Tibial nerve (tissue), 4 donors: ENCODE measurements around the gene CYP2U1. TPM values are rescaled to one million over a fixed set of nuclear protein-coding genes. Genes with fewer than 3 reads are reported as not detected.

Experiments
- DNase-seq, 2 donors: peaks; one replicate each; pipeline ENCODE4 v3.0.0-alpha.2; 2019; ENCODE audit warnings: low spot score in 2 of 2
- H3K27ac ChIP-seq, 4 donors: fragments of 200-600 bp; sonication (generic) in 3 of 4; one replicate each; pipeline ENCODE4 v1.5.1; 2017 to 2019; ENCODE audit warnings: mild to moderate bottlenecking in 1 of 4
- H3K27me3 ChIP-seq, 2 donors: fragments of 200-600 bp; sonication (generic) in 1 of 2; one replicate each; pipeline versions ENCODE4 v1.5.1 to v1.6.0; 2017 to 2019
- H3K36me3 ChIP-seq, 3 donors: fragments of 200-600 bp; sonication (generic); one replicate each; pipeline ENCODE4 v1.5.1; 2018 to 2019
- H3K4me1 ChIP-seq, 4 donors: fragments of 200-600 bp; sonication (generic) in 3 of 4; one replicate each; pipeline ENCODE4 v1.5.1; 2017 to 2019
- H3K4me3 ChIP-seq, 4 donors: fragments of 200-600 bp; sonication (generic) in 3 of 4; one replicate each; pipeline ENCODE4 v1.5.1; 2017 to 2019; ENCODE audit warnings: mild to moderate bottlenecking in 1 of 4, moderate library complexity in 1 of 4
- H3K9me3 ChIP-seq, 4 donors: fragments of 200-600 bp; sonication (generic) in 3 of 4; one replicate each; pipeline ENCODE4 v1.5.1; 2017 to 2019
- EP300 ChIP-seq, 2 donors: sonication (generic); formaldehyde crosslinking; IDR thresholded peaks; one replicate each; pipeline ENCODE4 v1.6.1; 2017; ENCODE audit warnings: antibody characterized with exemption in 2 of 2, mild to moderate bottlenecking in 1 of 2
- POLR2A ChIP-seq, 2 donors: fragments of 450-650 bp; IDR thresholded peaks; one replicate each; pipeline ENCODE4 v1.6.1; 2017; ENCODE audit warnings: antibody characterized with exemption in 2 of 2, mild to moderate bottlenecking in 2 of 2, moderate library complexity in 2 of 2
- WGBS, 2 donors: methylation state at CpG; one replicate each; pipeline ENCODE4 v1.1.5; 2018; 5-methylcytosine and 5-hydroxymethylcytosine counted together
- total RNA-seq, 4 donors: library from RNA; depleted of rRNA; stranded (reverse); fragments of >200 nt; gene quantifications; one replicate each; pipeline ENCODE4 v1.1.0, GENCODE V29; 2016
- TF ChIP-seq, protein P1 (sequence below), 5 experiments: fragments of 200-600 bp in 3 of 5; fragments of 450-650 bp in 2 of 5; sonication (generic) in 3 of 5; IDR thresholded peaks; one replicate each; pipeline ENCODE4 v1.5.1; 2016 to 2019; ENCODE audit warnings: antibody characterized with exemption in 5 of 5, mild to moderate bottlenecking in 3 of 5, moderate library complexity in 2 of 5

Gene CYP2U1
- total RNA-seq, 4 donors from 2014 or later, result 24.0 to 50.3 (median 32.9) TPM

DNA sequence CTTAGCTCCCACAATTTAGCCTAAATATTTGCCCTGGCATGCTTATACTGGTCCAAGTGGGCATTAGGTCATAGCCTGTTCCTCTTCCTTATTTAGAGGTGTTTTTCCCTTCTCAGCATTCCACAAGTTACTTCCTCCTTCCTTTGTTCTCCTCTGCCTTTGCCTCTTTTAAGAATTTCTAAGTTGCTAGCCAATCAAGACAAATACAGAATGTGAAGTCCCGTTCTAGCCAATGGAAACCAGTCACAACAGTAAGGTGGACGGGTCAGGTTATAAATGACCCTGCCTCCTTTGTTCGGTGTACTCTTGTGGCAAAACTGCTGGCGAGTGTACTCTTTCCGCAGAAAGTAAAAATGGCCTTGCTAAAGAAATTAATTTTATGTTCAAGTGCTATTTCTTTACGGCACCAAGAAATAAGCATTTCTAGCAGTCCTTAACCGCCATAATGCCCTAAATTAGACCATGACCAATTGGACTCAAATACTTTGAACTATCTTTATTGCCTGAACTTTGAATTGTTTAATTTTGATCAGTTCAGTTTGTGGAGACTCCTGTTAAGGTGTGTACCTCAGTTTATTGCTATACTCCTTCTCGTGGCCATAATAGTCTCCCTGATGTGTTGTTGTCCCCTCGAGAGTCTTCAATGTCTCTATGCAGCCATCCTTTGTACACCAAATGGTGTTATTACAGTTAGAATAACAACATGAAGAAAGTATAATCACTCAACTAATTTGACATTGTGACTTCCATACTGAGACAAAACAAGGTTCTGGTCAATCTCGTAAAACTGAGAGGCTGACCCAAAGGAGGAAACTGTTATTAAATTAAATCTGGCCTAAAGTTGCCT is 56.8 kb downstream of the CYP2U1 start:
- TF ChIP-seq, protein P1, sequence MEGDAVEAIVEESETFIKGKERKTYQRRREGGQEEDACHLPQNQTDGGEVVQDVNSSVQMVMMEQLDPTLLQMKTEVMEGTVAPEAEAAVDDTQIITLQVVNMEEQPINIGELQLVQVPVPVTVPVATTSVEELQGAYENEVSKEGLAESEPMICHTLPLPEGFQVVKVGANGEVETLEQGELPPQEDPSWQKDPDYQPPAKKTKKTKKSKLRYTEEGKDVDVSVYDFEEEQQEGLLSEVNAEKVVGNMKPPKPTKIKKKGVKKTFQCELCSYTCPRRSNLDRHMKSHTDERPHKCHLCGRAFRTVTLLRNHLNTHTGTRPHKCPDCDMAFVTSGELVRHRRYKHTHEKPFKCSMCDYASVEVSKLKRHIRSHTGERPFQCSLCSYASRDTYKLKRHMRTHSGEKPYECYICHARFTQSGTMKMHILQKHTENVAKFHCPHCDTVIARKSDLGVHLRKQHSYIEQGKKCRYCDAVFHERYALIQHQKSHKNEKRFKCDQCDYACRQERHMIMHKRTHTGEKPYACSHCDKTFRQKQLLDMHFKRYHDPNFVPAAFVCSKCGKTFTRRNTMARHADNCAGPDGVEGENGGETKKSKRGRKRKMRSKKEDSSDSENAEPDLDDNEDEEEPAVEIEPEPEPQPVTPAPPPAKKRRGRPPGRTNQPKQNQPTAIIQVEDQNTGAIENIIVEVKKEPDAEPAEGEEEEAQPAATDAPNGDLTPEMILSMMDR (IDR thresholded peaks at IDR 0.05), result no peak
- TF ChIP-seq EP300 (IDR thresholded peaks at IDR 0.05), result no peak
- TF ChIP-seq POLR2A (IDR thresholded peaks at IDR 0.05), result no peak
- Histone ChIP-seq H3K27me3 (no peaks in the 10 kb centered on the region), H3K4me3 (peak overlapping the region in 1 of 4 donors; percentile 70), H3K36me3 (no peaks in the 10 kb centered on the region), H3K9me3 (no peaks in the 10 kb centered on the region), H3K4me1 (peaks cover 0 to 48% (median 32%) of the 10 kb centered on the region in 4 donors), H3K27ac (peak overlapping the region in 3 of 4 donors; percentile 90 to 98 (median 96))
- 88 to 90% methylated on average over 10 of the region's 10 CpGs for WGBS, 2 donors
- no peak for DNase-seq

DNA sequence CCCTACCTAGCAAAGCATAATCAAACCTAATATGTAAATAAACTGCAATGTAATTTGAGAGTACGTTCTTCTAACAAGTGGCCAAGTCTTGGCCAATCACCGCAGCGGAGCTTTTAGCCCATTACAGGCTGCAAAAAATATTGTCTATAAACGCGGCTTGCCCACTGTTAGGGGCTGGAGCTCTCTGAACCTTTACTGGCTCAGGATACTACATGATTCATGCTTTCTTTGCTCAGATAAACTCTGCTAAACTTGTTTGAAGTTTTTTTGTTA is 57.4 kb downstream of the CYP2U1 start:
- DNase-seq, result no peak
- H3K4me1 ChIP-seq, result peaks cover 0 to 54% (median 34%) of the 10 kb centered on the region in 4 donors
- TF ChIP-seq, protein P1 (IDR thresholded peaks at IDR 0.05), result no peak
- TF ChIP-seq EP300 (IDR thresholded peaks at IDR 0.05), result no peak
- TF ChIP-seq POLR2A (IDR thresholded peaks at IDR 0.05), result no peak
- no peaks in the 10 kb centered on the region for H3K36me3 ChIP-seq
- H3K4me3 ChIP-seq, result peak overlapping the region in 3 of 4 donors; percentile 60 to 98 (median 70)
- peak overlapping the region in 3 of 4 donors; percentile 90 to 98 (median 96) for H3K27ac ChIP-seq
- 60 to 65% methylated on average over 5 of the region's 5 CpGs for WGBS, 2 donors
- no peaks in the 10 kb centered on the region for H3K9me3 ChIP-seq
- no peaks in the 10 kb centered on the region for H3K27me3 ChIP-seq

DNA sequence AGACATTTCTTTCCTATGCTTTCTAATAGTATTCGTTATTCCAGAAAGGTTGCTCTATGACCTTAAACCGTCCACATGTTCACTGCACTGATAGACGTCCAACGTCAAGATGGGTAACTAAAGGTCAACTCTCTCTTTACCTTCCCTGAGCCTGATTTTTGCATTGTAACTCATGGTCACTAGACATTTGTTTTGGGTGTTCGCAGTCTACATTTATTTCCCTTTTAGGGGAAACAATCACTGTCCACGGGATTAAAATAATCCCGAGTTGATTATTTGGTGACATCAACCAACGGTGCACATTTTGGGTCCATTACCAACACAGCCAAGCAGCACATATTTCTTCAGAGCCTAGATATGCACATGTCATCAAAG is 57.8 kb downstream of the CYP2U1 start:
- Histone ChIP-seq H3K4me1 (peaks cover 0 to 59% (median 34%) of the 10 kb centered on the region in 4 donors), H3K27me3 (no peaks in the 10 kb centered on the region), H3K9me3 (no peaks in the 10 kb centered on the region), H3K27ac (peak overlapping the region; percentile 65 to 98 (median 93)), H3K36me3 (no peaks in the 10 kb centered on the region), H3K4me3 (peak overlapping the region; percentile 52 to 98 (median 65))
- 7 to 10% methylated on average over 8 of the region's 8 CpGs for WGBS, 2 donors
- DNase-seq, result no peak
- TF ChIP-seq POLR2A (IDR thresholded peaks at IDR 0.05) (no peak), EP300 (IDR thresholded peaks at IDR 0.05) (no peak)
- TF ChIP-seq, protein P1 (IDR thresholded peaks at IDR 0.05), result no peak

DNA sequence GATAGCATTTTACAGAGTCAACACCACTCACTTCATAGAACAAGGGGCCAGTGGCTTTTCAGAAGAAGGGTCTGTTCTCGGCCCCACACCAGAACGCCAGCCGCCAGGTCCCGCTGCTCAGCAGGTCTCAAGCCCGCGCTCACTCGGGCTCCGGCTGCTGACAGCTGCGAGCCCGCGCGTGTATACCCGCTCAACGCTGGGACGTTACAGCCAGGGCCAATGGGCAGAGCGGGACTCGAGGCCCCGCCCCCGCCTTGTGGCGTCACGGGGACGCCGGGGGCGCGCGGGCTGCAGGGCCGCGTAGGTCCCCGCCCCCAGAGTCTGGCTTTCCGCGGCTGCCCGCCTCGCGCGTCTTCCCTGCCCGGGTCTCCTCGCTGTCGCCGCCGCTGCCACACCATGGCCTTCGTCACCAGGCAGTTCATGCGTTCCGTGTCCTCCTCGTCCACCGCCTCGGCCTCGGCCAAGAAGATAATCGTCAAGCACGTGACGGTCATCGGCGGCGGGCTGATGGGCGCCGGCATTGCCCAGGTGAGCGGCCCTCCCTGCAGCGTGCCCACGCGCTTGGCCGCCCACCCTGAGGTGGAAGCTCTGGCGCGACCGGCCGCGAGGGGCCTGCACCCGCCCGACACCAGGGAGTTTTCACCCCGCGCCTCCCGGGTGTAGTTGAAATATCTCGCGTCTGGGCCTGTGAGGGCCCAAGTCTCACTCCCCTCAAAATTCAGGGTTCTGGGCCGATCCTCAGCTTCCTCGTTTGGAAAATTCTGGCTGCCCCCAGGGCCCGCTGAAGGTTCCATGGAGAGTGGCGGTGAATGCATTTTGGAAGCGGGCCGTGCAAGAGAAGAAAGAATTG is 58.4 kb downstream of the CYP2U1 start, which contains the start of gene HADH:
HADH (plus strand) TSS at position 353 of the 850 bp plus-strand sequence; CDS start at position 397, 44 bp downstream.
- Histone ChIP-seq H3K36me3 (no peaks in the 10 kb centered on the region), H3K9me3 (no peaks in the 10 kb centered on the region), H3K4me3 (peak within 1 kb of the TSS; percentile 52 to 98 (median 65)), H3K27ac (peak within 1 kb of the TSS; percentile 65 to 98 (median 93)), H3K27me3 (no peaks in the 10 kb centered on the region), H3K4me1 (peaks cover 0 to 65% (median 34%) of the 10 kb centered on the region in 4 donors)
- TF ChIP-seq, protein P1 (IDR thresholded peaks at IDR 0.05), result peak in 2 of 5 experiments; percentile 17 to 22
- peak; percentile 92 to 94 for TF ChIP-seq POLR2A (IDR thresholded peaks at IDR 0.05)
- peak in 1 of 2 donors; percentile 96 for TF ChIP-seq EP300 (IDR thresholded peaks at IDR 0.05)
- DNase-seq, result peak; percentile 86 to 91
- 1% methylated on average over 44 to 67 of the region's 78 CpGs for WGBS, 2 donors
